Activated CD8-positive, alpha-beta memory T cell treated with anti-CD3 and anti-CD28 coated beads, Interleukin-2, amount 50 U/mL, for 48 hours (primary cell): ENCODE measurements around the gene RPP25.
"Not testable (repeated sequence)": the region's sequence is repeated elsewhere in the genome, so short reads cannot be mapped to it uniquely, and the experiment has no call there.

Source experiments
- DNase-seq: peaks from one replicate; pipeline ENCODE4 v3.0.0-alpha.2; 2020

Gene RPP25

DNA sequence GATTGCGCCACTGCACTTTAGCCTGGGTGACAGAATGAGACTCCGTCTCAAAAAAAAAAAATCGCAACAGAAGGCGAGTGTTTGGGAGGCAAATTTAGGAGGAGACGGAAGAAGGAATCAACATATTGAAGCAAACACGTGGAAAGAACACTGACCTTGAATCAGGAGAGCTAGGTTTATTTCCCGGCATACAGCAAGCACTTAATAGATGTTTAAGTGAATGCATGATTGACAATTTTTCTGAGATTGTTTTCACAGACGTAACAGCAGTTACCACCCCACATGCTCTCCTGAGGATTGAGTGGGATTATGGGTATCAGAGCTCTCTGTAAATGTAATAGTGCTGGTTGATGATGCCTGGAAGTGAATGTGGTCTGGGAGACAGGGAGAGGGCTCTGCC lies 5.6 kb upstream of the RPP25 start:
- DNase-seq = no peak

DNA sequence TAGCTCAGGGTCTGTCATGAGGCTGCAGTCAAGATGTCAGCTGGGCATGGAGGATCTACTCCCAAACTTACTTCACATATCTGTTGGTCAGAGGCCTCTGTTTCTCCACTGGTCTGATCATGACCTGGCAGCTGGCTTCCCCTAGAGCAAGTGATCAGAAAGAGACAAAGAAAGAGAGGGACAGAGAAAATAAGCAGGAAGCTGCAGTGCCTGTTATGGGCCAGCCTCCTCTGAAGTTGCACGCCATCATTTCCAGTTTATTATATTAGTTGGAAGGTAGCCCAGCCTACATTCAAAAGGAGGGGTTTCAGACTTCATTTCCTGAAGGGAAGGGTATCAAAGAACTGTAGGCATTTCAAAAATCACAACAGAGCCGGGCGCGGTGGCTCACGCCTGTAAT lies 5.0 kb upstream of the RPP25 start:
- no peak for DNase-seq

DNA sequence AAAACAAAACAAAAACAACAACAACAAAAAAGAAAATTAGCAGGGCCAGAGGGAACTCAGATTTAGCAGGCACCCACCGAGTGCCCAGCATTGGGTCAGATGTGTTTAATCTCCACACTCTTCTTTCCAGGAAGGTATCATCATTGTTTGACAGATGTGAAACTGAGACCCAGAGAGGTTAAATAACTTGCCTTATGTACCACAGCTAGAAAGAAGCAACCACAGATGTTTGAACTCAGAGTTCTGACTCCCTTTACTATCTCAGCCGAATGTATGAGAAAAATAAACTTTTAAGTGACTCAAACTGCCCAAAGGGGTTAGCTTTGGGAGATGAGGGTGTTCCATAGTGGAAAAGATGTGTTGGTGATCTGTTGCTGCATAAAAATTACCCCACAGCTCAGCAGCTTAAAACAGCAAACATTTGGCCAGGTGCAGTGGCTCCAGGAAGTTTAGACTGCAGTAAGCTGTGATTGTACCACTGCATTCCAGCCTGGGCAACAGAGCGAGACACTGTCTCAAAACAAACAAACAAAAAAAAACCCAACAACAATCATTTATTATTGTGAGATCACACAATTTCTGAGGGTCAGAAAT lies 4.5 kb upstream of the RPP25 start:
- no peak for DNase-seq

DNA sequence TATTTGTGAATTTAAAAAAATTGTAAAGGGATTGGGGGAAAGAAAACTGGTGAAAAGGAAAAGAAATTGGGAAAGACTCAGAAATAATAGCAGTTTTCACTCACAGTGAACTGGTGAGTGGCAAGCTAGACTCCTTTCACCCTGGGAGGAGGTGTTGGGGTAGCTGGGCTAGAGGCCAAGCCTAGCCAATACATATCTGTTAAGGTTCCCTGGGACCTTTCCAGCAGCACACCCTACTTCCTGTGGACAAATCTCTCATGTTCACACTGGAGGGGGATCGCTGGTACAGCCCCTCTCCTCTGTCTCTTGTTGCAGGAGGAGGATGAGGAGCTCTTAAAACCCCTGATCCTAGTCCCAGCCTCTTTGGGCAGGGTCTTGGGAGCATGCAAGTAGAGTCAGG lies 3.7 kb upstream of the RPP25 start:
- no peak for DNase-seq

DNA sequence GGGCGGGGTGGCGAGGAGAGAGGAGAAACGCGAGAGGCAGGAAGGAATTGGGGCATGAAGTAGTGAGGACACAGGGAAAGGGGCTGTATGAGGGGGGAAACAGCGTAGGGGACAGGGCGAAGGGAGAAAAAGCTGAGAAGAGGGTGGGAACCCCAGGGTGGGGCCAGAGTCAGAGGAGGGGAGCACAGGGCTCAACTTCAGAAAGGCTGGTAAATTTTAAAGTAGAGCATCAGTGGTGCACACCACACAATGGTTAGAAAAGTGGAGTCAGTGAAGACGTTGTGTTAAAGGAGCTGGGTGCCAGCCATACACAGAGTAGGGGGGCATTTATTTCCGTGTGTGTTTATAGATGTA lies 3.0 kb upstream of the RPP25 start:
- no peak for DNase-seq

DNA sequence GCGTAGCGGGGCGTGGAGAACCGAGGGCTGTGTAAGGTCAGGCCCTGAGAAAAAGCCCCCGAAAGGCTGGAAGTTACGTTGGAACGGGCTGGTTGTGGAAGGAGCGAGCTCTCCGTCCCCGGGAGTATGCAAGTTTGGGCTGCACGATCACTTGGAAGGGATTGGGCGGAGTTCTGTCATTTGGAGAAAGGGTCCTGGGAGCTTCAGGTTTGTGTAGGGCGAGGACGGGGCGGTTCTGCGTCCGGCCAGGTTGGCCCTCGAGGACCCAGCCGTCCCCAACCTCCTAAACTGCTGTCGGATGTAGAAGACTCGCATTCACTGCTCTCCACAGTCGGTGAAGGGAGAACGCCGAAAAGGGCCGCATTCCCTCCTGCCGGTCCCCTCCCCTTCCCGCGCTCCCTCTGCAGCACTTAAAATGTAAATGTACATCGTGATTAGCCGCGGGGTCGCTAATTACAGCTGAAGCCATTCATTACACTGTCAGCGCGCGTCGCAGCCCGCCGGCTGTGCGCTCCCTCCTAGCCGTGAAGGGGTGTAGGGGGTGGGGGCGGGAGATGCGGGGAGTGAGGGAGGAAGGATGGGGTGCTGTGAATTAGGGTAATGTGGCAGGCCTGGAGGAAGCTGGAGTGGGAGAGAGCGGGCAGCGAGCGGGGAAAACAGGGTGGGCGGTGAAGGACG lies 2.5 kb upstream of the RPP25 start:
- DNase-seq = no peak

DNA sequence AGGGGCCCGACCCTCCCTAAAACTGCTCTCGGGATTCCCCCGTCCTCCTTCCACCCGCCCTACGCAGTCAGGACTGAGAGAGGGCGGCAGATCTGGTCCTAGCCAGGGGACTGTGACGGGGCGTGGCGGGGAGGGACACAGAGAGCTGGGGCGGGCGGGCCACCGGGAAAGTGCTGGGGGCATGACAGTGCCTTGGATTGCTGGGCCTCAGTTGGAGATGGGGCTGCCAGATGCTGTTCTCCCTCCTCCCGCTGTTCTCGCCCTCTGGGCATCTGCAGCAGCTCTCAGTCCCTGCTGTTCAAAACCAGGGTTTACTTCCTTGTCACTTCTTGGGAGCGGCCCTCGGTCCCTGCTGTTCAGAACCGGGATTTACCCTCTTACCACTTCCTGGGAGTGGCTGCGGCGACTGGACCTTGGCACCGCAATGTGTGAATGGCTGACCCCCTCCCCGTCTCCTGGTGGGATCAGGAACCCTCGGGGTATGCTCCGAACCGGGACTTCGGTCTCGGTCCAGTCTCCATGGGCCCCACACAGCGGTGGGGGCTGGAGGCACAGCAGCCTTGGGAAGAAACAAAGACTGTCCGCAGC lies 1.8 kb upstream of the RPP25 start:
- DNase-seq = peak; percentile 59

DNA sequence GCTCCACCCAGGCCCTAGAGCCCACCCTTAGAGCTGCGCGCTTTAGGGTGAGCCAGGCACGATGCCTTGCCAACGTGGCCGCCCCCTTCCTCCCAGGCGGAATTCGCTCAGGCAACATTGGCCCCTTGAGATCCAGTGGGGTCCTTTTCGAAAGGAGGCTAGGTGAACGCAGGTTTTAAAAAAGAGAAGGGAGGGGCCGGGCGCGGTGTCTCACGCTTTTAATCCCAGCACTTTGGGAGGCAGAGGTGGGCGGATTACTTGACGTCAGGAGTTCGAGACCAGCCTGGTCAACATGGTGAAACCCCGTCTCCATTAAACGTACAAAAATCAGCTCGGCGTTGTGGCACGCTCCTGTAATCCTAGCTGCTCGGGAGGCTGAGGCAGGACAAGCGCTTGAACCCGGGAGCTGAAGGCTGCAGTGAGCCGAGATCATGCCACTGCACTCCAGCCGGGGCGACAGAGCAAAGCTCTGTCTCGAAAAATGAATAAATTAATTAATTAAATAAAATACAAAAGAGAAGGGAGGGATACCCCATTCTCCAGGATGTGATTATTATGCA lies 984 bp upstream of the RPP25 start:
- DNase-seq = peak; percentile 71

DNA sequence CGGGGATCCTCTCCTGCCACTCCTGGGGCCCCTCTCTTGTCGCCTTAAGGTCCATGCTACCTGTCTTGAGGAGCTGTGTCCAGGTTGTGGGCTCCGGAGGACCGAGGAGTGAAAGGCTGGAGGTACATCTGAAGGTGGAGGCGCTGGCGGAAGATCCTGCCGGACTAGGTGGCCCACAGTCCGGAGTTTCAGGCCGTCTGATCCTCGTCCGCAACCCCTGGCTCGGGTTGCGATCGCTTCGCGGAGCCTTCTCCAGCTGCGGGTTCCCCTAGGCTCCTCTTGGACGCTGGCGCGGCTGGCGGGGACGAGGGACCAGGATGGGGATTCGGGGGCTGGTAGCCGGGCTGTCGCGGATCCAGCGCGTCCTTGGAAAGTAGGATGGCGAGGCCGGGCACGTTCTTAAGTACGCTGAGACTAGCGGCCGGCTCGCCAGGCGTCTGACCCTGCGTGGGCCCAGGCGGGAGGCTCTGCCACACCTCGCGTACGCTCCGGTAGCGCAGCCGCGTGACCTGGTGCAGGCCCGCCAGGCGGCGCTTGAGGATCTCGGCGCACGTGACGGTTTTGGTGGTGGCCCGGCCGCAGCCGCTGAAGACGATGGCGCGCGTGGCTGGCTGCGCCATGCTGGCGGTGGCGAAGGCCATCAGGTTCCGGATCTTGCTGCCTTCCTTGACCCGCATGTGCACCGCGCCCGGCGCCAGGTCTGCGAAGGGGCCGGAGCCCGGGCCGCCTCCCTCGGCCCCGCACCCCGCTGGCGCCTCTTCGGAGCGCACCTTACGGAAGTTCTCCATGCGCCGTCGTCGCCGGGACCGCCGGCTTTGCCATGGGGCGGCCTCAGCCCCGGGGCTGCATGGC lies 550 bp downstream of the RPP25 start:
- DNase-seq = peak; percentile 85

DNA sequence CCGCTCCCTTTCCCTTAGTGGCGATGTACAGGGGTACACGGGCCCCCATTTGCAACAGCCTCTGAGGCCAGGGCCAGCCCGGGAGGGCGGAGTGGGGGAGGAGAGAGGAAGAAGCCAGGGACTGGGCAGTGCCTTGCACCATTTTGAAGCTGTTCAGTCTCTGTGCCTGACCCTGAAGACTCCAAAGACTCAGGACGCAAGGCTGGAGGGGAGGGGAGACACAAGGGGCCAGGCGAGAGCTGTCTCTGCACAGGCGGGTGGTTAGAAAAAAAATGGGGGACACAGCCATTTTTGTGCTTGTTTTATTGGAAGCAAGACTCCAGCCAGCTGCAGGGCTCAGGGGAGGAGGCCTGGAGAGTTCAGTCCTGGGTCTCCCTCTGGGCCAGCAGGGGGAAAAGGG lies 1.6 kb downstream of the RPP25 start:
- no peak for DNase-seq

DNA sequence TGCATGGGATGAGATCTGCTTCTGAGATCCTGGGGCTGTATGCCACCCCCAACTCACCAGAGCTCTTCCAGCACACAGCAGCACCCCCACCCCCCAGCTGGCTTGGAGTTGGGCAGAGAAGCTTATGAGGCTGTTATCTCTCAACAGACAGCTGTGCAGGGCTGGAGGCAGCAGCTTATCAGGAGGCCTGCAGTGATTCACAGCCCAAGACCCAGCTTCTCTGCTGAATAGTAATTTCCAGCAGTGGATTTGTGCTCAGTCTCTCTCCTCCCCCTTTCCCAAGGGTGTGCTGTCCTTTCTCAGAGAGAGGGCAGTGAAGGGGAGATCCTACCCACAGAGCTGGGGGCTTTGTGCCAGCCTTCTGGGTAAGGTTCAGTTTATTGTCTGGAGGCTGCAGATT lies 2.1 kb downstream of the RPP25 start:
- no peak for DNase-seq

DNA sequence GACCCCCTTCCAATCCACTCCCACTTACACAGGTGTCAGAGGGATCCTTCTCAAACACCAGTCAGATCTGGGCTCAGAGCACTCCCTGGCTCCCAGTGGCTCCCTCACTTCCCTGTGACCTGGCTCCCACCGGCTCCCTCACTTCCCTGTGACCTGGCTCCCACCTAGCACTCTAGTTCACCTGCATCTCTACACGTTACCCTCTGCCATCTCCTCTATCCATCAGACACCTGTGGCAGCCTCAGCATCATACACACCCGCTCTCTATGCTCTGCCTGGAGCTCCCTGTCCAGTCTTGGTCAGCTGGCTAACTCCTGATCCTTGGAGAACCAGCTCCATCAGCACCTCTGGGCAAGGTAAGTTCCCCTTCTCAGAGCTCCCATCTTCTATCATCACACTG lies 5.6 kb downstream of the RPP25 start:
- no peak for DNase-seq

DNA sequence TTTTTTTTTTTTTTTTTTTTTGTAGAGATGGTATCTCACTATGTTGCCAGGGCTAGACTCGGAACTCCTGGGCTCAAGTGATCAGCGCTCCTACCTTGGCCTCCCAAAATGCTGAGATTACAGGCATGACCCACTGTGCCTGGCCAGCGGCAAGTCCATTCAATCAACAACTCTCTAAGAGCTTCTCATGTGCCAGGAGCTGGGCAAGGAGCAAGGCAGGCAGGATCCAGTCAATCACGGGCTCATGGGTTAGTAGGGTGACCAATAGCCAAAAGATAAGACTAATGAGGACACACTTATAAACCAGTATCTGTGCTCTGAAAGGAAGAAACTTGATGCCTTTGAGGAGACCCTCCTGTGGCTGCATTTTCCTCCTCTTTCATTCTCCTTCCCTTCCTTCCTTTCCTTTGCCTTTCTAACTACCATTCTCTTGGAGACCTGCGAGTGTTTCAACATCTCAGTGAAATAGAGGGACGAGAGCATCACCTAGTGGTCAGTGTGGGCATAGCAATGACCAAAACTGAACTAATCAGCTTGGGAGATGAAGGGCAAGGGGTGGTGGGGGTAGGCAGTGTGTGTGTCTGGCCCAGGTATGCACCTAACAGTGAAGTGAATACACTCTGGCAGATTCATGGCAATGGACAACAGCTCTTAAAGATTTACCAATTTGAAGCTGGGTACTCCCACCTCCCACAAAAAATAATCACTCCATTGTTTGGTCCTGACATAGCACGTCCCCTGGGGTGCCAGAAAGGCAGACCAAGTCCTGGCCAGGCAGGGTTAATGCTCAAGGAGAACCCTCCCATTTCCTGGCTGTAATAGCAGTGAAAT lies 6.3 kb downstream of the RPP25 start:
- DNase-seq = peak; percentile 89

DNA sequence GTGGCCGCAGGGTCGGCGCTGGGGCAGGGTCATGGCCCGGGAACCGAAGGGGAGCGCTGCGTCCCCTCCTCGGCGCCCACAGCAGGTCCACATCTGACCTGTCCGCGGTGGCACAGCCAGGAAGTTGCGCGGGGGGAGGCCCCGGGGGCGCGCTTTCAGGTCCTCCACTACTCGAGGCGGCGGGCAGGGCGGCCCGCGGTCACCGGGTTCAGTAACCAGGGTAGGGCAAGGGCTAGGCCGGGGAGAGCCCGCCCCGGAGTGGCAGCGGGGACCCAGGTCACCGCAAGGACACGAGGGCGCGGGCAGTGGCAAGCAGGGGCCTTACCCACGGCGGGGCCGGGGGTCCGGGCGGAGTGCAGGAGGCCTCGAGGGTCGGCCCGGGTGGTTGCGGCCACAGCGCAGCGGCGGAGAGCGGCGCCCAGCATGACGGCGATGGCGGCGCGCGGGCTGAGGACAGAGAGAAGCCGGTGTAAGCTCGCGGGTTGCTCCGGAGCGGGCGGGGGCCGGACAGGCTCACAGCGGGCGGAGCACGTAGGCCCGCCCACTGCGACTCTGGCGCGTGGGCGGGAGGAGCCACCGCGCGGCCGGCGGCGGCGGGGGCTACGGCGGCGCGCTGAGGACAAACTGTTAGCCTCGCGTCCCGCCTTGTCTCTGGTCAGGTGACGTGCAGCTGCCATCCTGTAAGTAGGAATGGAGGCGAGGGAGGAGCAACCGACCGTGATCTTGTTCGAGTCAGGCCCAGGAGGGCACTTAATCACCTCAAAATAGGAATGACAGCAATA lies 18.8 kb downstream of the RPP25 start, which contains the start of gene COX5A:
Gene COX5A (minus strand): TSS at position 484 of the 782 bp plus-strand sequence. CDS start 59 bp downstream, at position 425.
- peak; percentile 94 for DNase-seq

DNA sequence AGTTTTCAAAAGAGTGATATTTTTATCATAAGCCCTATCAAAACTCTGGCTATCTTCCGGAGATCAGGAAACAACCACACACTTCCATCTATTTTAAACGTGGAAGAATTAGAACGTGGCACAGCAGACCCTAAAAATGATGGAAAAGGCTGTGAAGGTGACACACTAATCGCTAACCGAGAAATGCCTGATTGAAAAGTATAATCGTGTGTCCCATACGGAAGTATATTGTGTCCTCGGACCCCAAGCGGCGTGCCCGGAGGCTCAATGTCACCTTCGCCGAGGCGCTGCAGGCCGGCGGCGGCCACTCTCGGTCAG lies 19.3 kb downstream of the RPP25 start:
- no peak for DNase-seq

DNA sequence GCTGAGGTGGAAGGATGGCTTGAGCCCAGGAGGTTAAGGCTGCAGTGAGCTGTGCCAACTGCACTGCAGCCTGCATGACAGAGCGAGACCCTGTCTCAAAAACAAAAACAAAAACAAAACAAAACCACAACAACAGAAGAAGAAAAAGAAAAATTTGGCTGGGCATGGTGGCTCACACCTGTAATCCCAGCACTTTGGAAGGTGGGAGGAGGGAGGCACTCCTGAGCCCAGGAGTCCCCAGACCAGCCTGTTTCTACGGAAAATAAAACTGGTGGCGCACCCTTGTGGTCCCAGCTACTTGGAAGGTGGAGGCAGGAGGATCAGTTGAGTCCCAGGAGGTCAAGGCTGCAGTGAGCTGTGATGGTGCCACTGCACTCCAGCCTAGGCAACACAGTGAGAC lies 21.4 kb downstream of the RPP25 start:
- not testable (repeated sequence) for DNase-seq

DNA sequence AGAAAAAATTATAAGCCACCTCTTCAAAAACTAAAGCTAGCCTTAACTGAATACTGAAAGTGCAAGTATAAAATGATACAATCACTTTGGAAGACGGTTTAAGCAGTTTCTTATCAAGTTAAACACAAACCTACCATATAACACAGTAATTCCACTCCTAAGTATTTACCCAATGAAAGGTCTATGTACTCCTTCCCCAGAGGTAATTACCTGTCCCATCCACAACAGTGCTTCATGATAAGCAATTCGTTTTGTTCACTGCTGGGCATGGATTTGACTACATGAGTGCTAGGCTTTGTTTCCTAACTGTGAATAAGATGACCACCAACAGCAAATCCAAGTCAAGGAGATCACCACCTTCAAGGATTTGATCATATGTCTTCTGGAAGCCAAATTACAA lies 23.0 kb downstream of the RPP25 start:
- no peak for DNase-seq

DNA sequence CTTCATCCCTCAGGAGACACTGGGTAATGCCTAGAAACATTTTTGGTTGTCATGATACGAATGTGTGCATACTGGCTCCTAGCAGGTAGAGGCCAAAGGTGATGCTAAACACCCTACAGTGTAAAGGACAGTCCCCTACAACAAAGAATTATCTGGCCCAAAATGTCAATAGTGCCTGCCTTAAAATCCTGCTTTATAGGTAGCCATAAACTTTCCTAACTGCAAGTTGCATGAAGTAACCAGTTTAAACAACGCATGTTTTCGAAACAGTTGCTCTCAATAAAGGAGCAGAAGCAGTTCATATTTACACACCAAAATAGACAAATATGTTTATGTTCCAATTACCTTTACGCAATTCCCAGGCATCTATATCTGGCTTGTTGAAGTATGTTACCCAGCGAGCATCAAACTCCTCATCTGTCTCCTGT lies 27.8 kb downstream of the RPP25 start:
- DNase-seq = no peak

DNA sequence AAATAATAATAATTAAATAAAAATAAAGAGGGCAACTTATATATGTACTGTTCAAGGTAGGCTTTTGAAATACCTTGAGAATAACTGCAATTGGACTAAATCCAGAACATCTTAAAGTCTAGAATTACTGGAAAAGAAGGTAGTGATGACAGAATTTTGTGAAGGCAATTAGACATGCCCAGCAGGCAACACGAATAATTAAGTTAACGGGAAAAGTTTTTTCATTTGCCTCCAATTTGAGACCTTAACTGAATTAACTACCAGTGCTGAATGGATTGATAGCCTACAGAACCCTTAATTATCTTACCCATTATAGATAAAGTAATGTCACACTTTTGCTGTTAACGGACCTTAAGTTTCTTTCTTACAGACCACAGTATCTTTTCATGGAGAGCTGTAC lies 32.0 kb downstream of the RPP25 start:
- no peak for DNase-seq

DNA sequence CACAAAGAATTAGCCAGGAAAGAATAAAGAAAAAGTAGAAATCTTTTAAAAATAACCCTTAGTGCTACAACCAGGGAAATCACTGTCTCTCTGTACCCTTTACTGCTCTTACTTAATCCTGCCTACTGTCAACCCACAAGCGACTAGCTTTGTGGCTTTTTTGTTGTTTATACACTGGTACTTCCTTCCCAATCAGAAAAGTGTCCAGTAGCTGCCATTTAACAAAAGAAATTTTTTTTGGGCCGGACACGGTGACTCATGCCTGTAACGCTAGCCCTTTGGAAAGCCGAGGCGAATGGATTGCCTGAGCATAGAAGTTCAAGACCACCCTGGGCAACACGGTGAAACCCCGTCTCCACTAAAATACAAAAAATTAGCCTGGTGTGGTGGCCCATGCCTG lies 36.1 kb downstream of the RPP25 start:
- DNase-seq = no peak

DNA sequence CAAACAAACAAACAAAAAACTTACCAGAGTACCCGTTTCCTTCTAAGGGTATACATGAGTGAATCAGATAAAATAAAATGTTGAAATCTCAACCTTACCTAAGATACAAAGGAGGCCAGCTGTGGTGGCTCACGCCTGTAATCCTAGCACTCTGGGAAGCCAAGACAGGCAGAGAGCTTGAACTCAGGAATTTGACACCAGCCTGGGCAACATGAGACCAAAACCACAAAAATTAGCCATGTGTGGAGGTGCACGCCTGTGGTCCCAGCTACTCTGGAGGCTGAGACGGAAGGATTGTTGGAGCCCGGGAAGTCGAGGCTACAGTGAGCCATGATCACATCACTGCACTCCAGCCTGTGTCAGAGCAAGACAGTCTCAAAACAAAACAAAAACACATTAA lies 38.9 kb downstream of the RPP25 start:
- DNase-seq = no peak

DNA sequence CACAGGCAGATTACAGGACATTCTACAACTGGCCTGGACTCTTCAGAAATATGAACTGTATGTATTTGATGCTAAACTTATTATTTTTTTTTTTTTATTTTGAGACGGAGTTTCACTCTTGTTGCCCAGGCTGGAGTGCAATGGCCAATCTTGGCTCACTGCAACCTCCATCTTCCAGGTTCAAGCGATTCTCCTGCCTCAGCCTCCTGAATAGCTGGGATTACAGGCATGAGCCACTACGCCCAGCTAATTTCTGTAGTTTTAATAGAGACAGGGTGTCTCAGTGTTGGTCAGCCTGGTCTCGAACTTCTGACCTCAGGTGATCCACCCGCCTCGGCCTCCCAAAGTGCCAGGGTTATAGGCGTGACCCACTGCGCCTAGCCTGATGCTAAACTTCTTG lies 42.8 kb downstream of the RPP25 start:
- not testable (repeated sequence) for DNase-seq
